ENCODE results near the gene FANCD2.

- no peak for TF ChIP-seq HOXC10 (CRISPR knock-in tag; IDR thresholded peaks at IDR 0.05)
- no peak for TF ChIP-seq ZBTB17 (tag by site-specific recombination; IDR thresholded peaks at IDR 0.05)
- TF ChIP-seq TCF7L2 (IDR thresholded peaks at IDR 0.05; ENCODE audit: borderline replicate concordance, low read depth, low read length), result no peak
These were observed 48.4 kb downstream of the FANCD2 start for GRCh38 chr3:10074666-10075065.
